ENCODE measurements around the gene DNAJC2. TPM values are rescaled to one million over a fixed set of nuclear protein-coding genes. Genes with fewer than 3 reads are reported as not detected.

Gene DNAJC2
- total RNA-seq, 3 donors from 2014 or later (not counting 1 experiment from before 2014, with no cell fraction given), result 56.8 to 74.2 (median 59.9) TPM

GRCh38 chr7:103346396-103346795 lies 1.8 kb upstream of the DNAJC2 start:
- DNase-seq (no peak), ATAC-seq (no peak)
- Histone ChIP-seq H3K9me3 (ENCODE audit: control insufficient read depth, insufficient read depth, low read length) (no peaks in the 10 kb centered on the region), H3K4me1 (ENCODE audit: control insufficient read depth, insufficient read depth, low read length) (peaks cover 17% of the 10 kb centered on the region), H3K27ac (ENCODE audit: low read length) (no peak overlapping the region), H3K4me3 (ENCODE audit: low read length) (no peak overlapping the region), H3K36me3 (ENCODE audit: control insufficient read depth, insufficient read depth, low read length) (peaks cover 7% of the 10 kb centered on the region), H3K27me3 (ENCODE audit: control insufficient read depth, insufficient read depth, low read length) (no peaks in the 10 kb centered on the region)
- no peaks in the 10 kb centered on the region for H3K9me3 Mint-ChIP-seq
- peak overlapping the region; percentile 42 to 97 for H3K27ac Mint-ChIP-seq
- peaks cover 53 to 54% of the 10 kb centered on the region in 2 donors for H3K4me1 Mint-ChIP-seq
- WGBS (ENCODE audit: insufficient coverage), result 97% methylated on average over 5 of the region's 5 CpGs
- intact Hi-C loops (cut with micrococcal nuclease), result no loop called here
- H3K27me3 Mint-ChIP-seq (ENCODE audit: low read depth in 2 of 2), result no peaks in the 10 kb centered on the region
- H3K4me3 Mint-ChIP-seq, result peak overlapping the region; percentile 35
- no peaks in the 10 kb centered on the region for H3K36me3 Mint-ChIP-seq
- no peak for TF ChIP-seq CTCF (IDR thresholded peaks at IDR 0.05)

GRCh38 chr7:103343758-103344452 lies 662 bp downstream of the DNAJC2 start:
- 2% methylated on average over 25 of the region's 26 CpGs for WGBS (ENCODE audit: insufficient coverage)
- ATAC-seq, result peak; percentile 11 to 30 (median 16)

GRCh38 chr7:103343332-103343731 lies 1.2 kb downstream of the DNAJC2 start:
- H3K27ac ChIP-seq (ENCODE audit: low read length), result no peak overlapping the region
- H3K36me3 Mint-ChIP-seq, result peaks cover 7% of the 10 kb centered on the region
- intact Hi-C loops (cut with micrococcal nuclease), result no loop called here
- no peak for DNase-seq
- peak overlapping the region; percentile 83 for H3K4me3 ChIP-seq (ENCODE audit: low read length)
- no peaks in the 10 kb centered on the region for H3K9me3 ChIP-seq (ENCODE audit: control insufficient read depth, insufficient read depth, low read length)
- no peaks in the 10 kb centered on the region for H3K27me3 ChIP-seq (ENCODE audit: control insufficient read depth, insufficient read depth, low read length)
- H3K4me3 Mint-ChIP-seq, result peak overlapping the region; percentile 99
- H3K27me3 Mint-ChIP-seq (ENCODE audit: low read depth in 2 of 2), result no peaks in the 10 kb centered on the region
- ATAC-seq, result no peak
- H3K27ac Mint-ChIP-seq, result peak overlapping the region; percentile 94 to 96
- peaks cover 51% of the 10 kb centered on the region in 2 donors for H3K4me1 Mint-ChIP-seq
- no peaks in the 10 kb centered on the region for H3K9me3 Mint-ChIP-seq
- TF ChIP-seq CTCF (IDR thresholded peaks at IDR 0.05), result no peak
- peaks cover 11% of the 10 kb centered on the region for H3K4me1 ChIP-seq (ENCODE audit: control insufficient read depth, insufficient read depth, low read length)
- peaks cover 28% of the 10 kb centered on the region for H3K36me3 ChIP-seq (ENCODE audit: control insufficient read depth, insufficient read depth, low read length)

More at GRCh38 chr7:103343758-103344452, 662 bp downstream of the DNAJC2 start:
- Histone ChIP-seq H3K36me3 (ENCODE audit: control insufficient read depth, insufficient read depth, low read length) (peaks cover 26% of the 10 kb centered on the region), H3K27me3 (ENCODE audit: control insufficient read depth, insufficient read depth, low read length) (no peaks in the 10 kb centered on the region), H3K27ac (ENCODE audit: low read length) (peak overlapping the region; percentile 81), H3K9me3 (ENCODE audit: control insufficient read depth, insufficient read depth, low read length) (no peaks in the 10 kb centered on the region), H3K4me1 (ENCODE audit: control insufficient read depth, insufficient read depth, low read length) (peaks cover 13% of the 10 kb centered on the region), H3K4me3 (ENCODE audit: low read length) (peak overlapping the region; percentile 83)
- peaks cover 56 to 57% of the 10 kb centered on the region in 2 donors for H3K4me1 Mint-ChIP-seq
- DNase-seq, result peak; percentile 24 to 58
- peaks cover 7% of the 10 kb centered on the region for H3K36me3 Mint-ChIP-seq
- intact Hi-C loops (cut with micrococcal nuclease), result loop anchor here (1.0 kb wide), 1 partner anchor 195 kb away; the partner anchor contains the start of gene NAPEPLD
- H3K9me3 Mint-ChIP-seq, result no peaks in the 10 kb centered on the region
- H3K27me3 Mint-ChIP-seq (ENCODE audit: low read depth in 2 of 2), result no peaks in the 10 kb centered on the region
- peak overlapping the region; percentile 99 for H3K4me3 Mint-ChIP-seq
- H3K27ac Mint-ChIP-seq, result peak overlapping the region; percentile 94 to 96
- TF ChIP-seq CTCF (IDR thresholded peaks at IDR 0.05), result no peak
